Immature natural killer cell (primary cell): ENCODE data around the gene SRSF9. TPM values are rescaled to one million over a fixed set of nuclear protein-coding genes. Genes with fewer than 3 reads are reported as not detected.

Experiments used
- polyA plus RNA-seq, 3 donors: library from polyadenylated mRNA; unstranded; fragments of 300-500 nt; fragmentation: Illumina TruSeq; gene quantifications; one replicate each; pipeline ENCODE4 v1.2.3, GENCODE V29; 2021

Gene SRSF9
- polyA plus RNA-seq, 3 donors from 2014 or later, result 221 to 292 (median 271) TPM

Other genes with a start within 250 kb of the SRSF9 start
- 100 to 1,000 TPM; 132 to 310 (median 240) TPM for gene PXN, start 204.0 kb downstream of the SRSF9 start, polyA plus RNA-seq
- gene RNU4-2, start 177.8 kb downstream of the SRSF9 start, polyA plus RNA-seq, result 10 to 100 TPM in 1 of 3 donors, not detected in 2; 70.0 TPM
- not detected for gene RNU4-1, start 176.5 kb downstream of the SRSF9 start, polyA plus RNA-seq
- 1 to 10 TPM in 2 of 3 donors, not detected in 1; 1.5 to 1.9 TPM for gene SIRT4, start 167.4 kb downstream of the SRSF9 start, polyA plus RNA-seq
- under 1 TPM in 1 of 3 donors, not detected in 2; 0.76 TPM for gene PLA2G1B, start 142.0 kb downstream of the SRSF9 start, polyA plus RNA-seq
- gene MSI1, start 100.6 kb downstream of the SRSF9 start, polyA plus RNA-seq, result not detected
- 1,000 to 10,000 TPM in 2 of 3 donors, 100 to 1,000 TPM in 1; 859 to 1,309 (median 1,192) TPM for gene COX6A1, start 31.6 kb downstream of the SRSF9 start, polyA plus RNA-seq
- 10 to 100 TPM; 66.4 to 76.8 (median 69.2) TPM for gene TRIAP1, start 23.4 kb downstream of the SRSF9 start, polyA plus RNA-seq
- 10 to 100 TPM in 2 of 3 donors, 1 to 10 TPM in 1; 8.3 to 26.7 (median 23.3) TPM for gene GATC, start 23.3 kb downstream of the SRSF9 start, polyA plus RNA-seq
- 100 to 1,000 TPM; 399 to 508 (median 457) TPM for gene DYNLL1, start 26.4 kb upstream of the SRSF9 start, polyA plus RNA-seq
- gene COQ5, start 59.4 kb upstream of the SRSF9 start, polyA plus RNA-seq, result 10 to 100 TPM; 39.7 to 51.8 (median 49.6) TPM
- gene RNF10, start 64.6 kb upstream of the SRSF9 start, polyA plus RNA-seq, result 100 to 1,000 TPM in 1 of 3 donors, 10 to 100 TPM in 2; 60.3 to 154 (median 66.5) TPM
- gene POP5, start 111.7 kb upstream of the SRSF9 start, polyA plus RNA-seq, result 100 to 1,000 TPM in 2 of 3 donors, 10 to 100 TPM in 1; 86.2 to 110 (median 101) TPM
- not detected for gene CABP1, start 170.9 kb upstream of the SRSF9 start, polyA plus RNA-seq
- gene MLEC, start 217.4 kb upstream of the SRSF9 start, polyA plus RNA-seq, result 100 to 1,000 TPM in 1 of 3 donors, 10 to 100 TPM in 2; 77.7 to 109 (median 81.6) TPM
- 1 to 10 TPM; 5.1 to 6.2 (median 5.8) TPM for gene UNC119B, start 240.7 kb upstream of the SRSF9 start, polyA plus RNA-seq